ENCODE measurements around the gene METTL21C. TPM values are rescaled to one million over a fixed set of nuclear protein-coding genes. Genes with fewer than 3 reads are reported as not detected.

METTL21C gene
- polyA plus RNA-seq, 1 donor (not counting 4 experiments of a cell fraction or from before 2014, with no cell fraction given): not detected

- no peak for DNase-seq (ENCODE audit: low read depth, low spot score)
These were observed 17.7 kb downstream of the METTL21C start for GRCh38 chr13:102677122-102677521.

GRCh38 chr13:102675115-102675514 lies 19.7 kb downstream of the METTL21C start:
- Histone ChIP-seq H3K4me1 (ENCODE audit: control insufficient read depth, extremely low read depth, insufficient read depth, low read length) (no peaks in the 10 kb centered on the region), H3K27ac (ENCODE audit: control insufficient read depth, insufficient read depth, low read length) (no peak overlapping the region), H3K27me3 (ENCODE audit: control insufficient read depth, extremely low read depth, insufficient read depth, low read length) (no peaks in the 10 kb centered on the region), H3K4me3 (ENCODE audit: control insufficient read depth in 2 of 3, extremely low read depth in 1 of 3, insufficient read depth in 2 of 3, low read depth in 1 of 3, low read length in 3 of 3) (no peak overlapping the region), H3K4me2 (ENCODE audit: control insufficient read depth, extremely low read depth, insufficient read depth, low read depth, low read length) (no peak overlapping the region), H4K20me1 (ENCODE audit: control insufficient read depth, extremely low read depth, insufficient read depth, low read length) (no peaks in the 10 kb centered on the region), H3K9me1 (ENCODE audit: control insufficient read depth, extremely low read depth, insufficient read depth, low read length) (no peaks in the 10 kb centered on the region), H3K9me3 (ENCODE audit: control insufficient read depth, low read depth, low read length) (no peaks in the 10 kb centered on the region), H3K79me2 (ENCODE audit: control insufficient read depth, insufficient read depth, low read length) (no peaks in the 10 kb centered on the region), H3K9ac (ENCODE audit: control insufficient read depth, extremely low read depth, insufficient read depth, low read length) (no peak overlapping the region), H2AFZ (ENCODE audit: control insufficient read depth, low read length) (no peak overlapping the region), H3K36me3 (ENCODE audit: control insufficient read depth in 2 of 2, extremely low read depth in 1 of 2, insufficient read depth in 2 of 2, low read length in 2 of 2) (peaks cover 6 to 10% of the 10 kb centered on the region in 2 experiments)
- no peak for FAIRE-seq
- TF ChIP-seq EZH2 (IDR thresholded peaks at IDR 0.05; ENCODE audit: low read length): no peak
- TF ChIP-seq, protein P1, sequence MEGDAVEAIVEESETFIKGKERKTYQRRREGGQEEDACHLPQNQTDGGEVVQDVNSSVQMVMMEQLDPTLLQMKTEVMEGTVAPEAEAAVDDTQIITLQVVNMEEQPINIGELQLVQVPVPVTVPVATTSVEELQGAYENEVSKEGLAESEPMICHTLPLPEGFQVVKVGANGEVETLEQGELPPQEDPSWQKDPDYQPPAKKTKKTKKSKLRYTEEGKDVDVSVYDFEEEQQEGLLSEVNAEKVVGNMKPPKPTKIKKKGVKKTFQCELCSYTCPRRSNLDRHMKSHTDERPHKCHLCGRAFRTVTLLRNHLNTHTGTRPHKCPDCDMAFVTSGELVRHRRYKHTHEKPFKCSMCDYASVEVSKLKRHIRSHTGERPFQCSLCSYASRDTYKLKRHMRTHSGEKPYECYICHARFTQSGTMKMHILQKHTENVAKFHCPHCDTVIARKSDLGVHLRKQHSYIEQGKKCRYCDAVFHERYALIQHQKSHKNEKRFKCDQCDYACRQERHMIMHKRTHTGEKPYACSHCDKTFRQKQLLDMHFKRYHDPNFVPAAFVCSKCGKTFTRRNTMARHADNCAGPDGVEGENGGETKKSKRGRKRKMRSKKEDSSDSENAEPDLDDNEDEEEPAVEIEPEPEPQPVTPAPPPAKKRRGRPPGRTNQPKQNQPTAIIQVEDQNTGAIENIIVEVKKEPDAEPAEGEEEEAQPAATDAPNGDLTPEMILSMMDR (optimal IDR thresholded peaks at IDR 0.05 in 1 of 3, IDR thresholded peaks at IDR 0.05 in 1 of 3, conservative IDR thresholded peaks at IDR 0.05 in 1 of 3; ENCODE audit: extremely low read depth in 1 of 3, insufficient read depth in 2 of 3, low read length in 3 of 3): no peak
- dilution Hi-C loops (cut with MboI; ENCODE audit: extremely low pct_ligation_motif_present, low sequenced_read_pairs): no loop called here
- no peak for DNase-seq (ENCODE audit: low read depth, low spot score)

More at GRCh38 chr13:102677122-102677521, 17.7 kb downstream of the METTL21C start:
- no peaks in the 10 kb centered on the region for H3K27me3 ChIP-seq (ENCODE audit: control insufficient read depth, extremely low read depth, insufficient read depth, low read length)
- no peaks in the 10 kb centered on the region for H3K9me1 ChIP-seq (ENCODE audit: control insufficient read depth, extremely low read depth, insufficient read depth, low read length)
- H3K9ac ChIP-seq (ENCODE audit: control insufficient read depth, extremely low read depth, insufficient read depth, low read length): no peak overlapping the region
- H3K27ac ChIP-seq (ENCODE audit: control insufficient read depth, insufficient read depth, low read length): no peak overlapping the region
- dilution Hi-C loops (cut with MboI; ENCODE audit: extremely low pct_ligation_motif_present, low sequenced_read_pairs): no loop called here
- FAIRE-seq: no peak
- no peaks in the 10 kb centered on the region for H4K20me1 ChIP-seq (ENCODE audit: control insufficient read depth, extremely low read depth, insufficient read depth, low read length)
- H3K9me3 ChIP-seq (ENCODE audit: control insufficient read depth, low read depth, low read length): no peaks in the 10 kb centered on the region
- no peak overlapping the region for H3K4me3 ChIP-seq (ENCODE audit: control insufficient read depth in 2 of 3, extremely low read depth in 1 of 3, insufficient read depth in 2 of 3, low read depth in 1 of 3, low read length in 3 of 3)
- H3K36me3 ChIP-seq (ENCODE audit: control insufficient read depth in 2 of 2, extremely low read depth in 1 of 2, insufficient read depth in 2 of 2, low read length in 2 of 2): peaks cover 6 to 10% of the 10 kb centered on the region in 2 experiments
- TF ChIP-seq, protein P1 (optimal IDR thresholded peaks at IDR 0.05 in 1 of 3, IDR thresholded peaks at IDR 0.05 in 1 of 3, conservative IDR thresholded peaks at IDR 0.05 in 1 of 3; ENCODE audit: extremely low read depth in 1 of 3, insufficient read depth in 2 of 3, low read length in 3 of 3): no peak
- TF ChIP-seq EZH2 (IDR thresholded peaks at IDR 0.05; ENCODE audit: low read length): no peak
- no peak overlapping the region for H3K4me2 ChIP-seq (ENCODE audit: control insufficient read depth, extremely low read depth, insufficient read depth, low read depth, low read length)
- H3K4me1 ChIP-seq (ENCODE audit: control insufficient read depth, extremely low read depth, insufficient read depth, low read length): no peaks in the 10 kb centered on the region
- H2AFZ ChIP-seq (ENCODE audit: control insufficient read depth, low read length): no peak overlapping the region
- no peaks in the 10 kb centered on the region for H3K79me2 ChIP-seq (ENCODE audit: control insufficient read depth, insufficient read depth, low read length)

Measured in keratinocyte (primary cell).